Skeletal muscle satellite cell (primary cell): ENCODE data around the gene NOTCH2NLA. TPM values are rescaled to one million over a fixed set of nuclear protein-coding genes. Genes with fewer than 3 reads are reported as not detected.
"Not testable (repeated sequence)": the region's sequence is repeated elsewhere in the genome, so short reads cannot be mapped to it uniquely, and the experiment has no call there.

ENCODE experiments used
- H3K27me3 ChIP-seq: 2 replicates; pipeline ENCODE4 v1.7.0; 2013; ENCODE audit warnings: low read length; ENCODE audit not compliant: control insufficient read depth, insufficient read depth
- H3K36me3 ChIP-seq: 2 replicates; pipeline ENCODE4 v1.7.0; 2013; ENCODE audit warnings: mild to moderate bottlenecking, control low read depth, low read length; ENCODE audit not compliant: insufficient read depth
- H3K4me1 ChIP-seq: 2 replicates; pipeline ENCODE4 v1.7.0; 2013; ENCODE audit warnings: low read length; ENCODE audit not compliant: control insufficient read depth, insufficient read depth
- H3K4me2 ChIP-seq: 2 replicates; pipeline ENCODE4 v1.7.0; 2013; ENCODE audit warnings: mild to moderate bottlenecking, low read length
- H3K4me3 ChIP-seq: 2 replicates; pipeline ENCODE4 v1.7.0; 2013; ENCODE audit warnings: low read length
- H3K9ac ChIP-seq: 2 replicates; pipeline ENCODE4 v1.7.0; 2013; ENCODE audit warnings: mild to moderate bottlenecking, low read depth, low read length, moderate library complexity
- H3K9me3 ChIP-seq: replicated peaks from 2 replicates; pipeline ENCODE4 v1.7.0; 2013; ENCODE audit warnings: mild to moderate bottlenecking, control low read depth, low read length
- total RNA-seq: library from RNA; depleted of rRNA; stranded (reverse); fragments of >200 nt; gene quantifications from 2 replicates; pipeline ENCODE4 v1.2.3, GENCODE V29; 2012; rRNA removed

Gene NOTCH2NLA
- total RNA-seq, result 58.1 and 105 TPM in 2 replicates

- H3K36me3 ChIP-seq, H3K9me3 ChIP-seq: not testable (repeated sequence)
- H3K9ac ChIP-seq, result peak within 1 kb of the TSS; percentile 75
Measured at GRCh38 chr1:146228710-146229477, at the start of gene NOTCH2NLA. TSS of gene NOTCH2NLA (minus strand) at chr1:146229021. CDS start at chr1:146189337, 39,684 bp downstream.

DNA sequence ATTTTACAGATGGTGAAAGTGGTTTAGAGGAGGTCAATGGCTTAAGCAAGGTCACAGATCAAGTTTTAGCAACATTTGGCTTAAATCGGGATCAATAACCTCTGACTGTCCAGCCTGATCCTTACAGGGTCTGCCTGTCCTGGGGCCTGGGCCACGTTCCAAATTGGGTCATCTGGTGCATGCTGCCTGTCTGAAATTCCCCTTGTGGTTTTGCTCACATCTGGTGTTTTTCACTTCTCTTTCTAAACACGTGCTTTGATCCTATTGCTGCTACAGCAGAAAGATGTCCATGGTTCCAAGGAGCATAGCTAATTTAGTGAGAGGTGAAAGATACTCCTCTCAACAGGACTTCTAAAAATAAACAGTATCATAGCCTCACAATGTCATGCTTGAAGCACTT, 49.5 kb upstream of the NOTCH2NLA start:
- not testable (repeated sequence) for H3K4me2 ChIP-seq, H3K9ac ChIP-seq, H3K27me3 ChIP-seq, H3K4me3 ChIP-seq, H3K9me3 ChIP-seq, H3K36me3 ChIP-seq, H3K4me1 ChIP-seq

More at GRCh38 chr1:146228710-146229477, at the start of gene NOTCH2NLA:
- not testable (repeated sequence) for H3K4me1 ChIP-seq, H3K27me3 ChIP-seq, H3K4me2 ChIP-seq
- H3K4me3 ChIP-seq, result peak within 1 kb of the TSS; percentile 65

DNA sequence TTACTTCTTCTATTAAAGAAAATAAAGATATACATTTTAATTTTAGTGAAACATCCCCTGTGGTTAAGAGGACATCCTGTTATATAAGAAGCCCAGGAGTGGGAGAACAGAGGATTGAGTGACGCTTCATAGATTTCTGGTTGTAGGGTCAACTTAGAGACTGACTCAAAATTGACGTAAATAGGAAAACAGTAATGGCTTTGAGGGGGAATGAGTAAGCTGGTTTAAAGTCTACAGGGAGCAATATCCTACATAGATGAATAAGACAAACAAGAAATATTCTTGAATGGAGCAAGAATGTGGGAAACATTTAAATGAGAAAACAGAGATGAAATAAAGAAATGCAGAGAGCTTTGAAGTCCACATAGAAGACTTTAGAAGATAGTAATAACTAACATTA, 48.3 kb upstream of the NOTCH2NLA start:
- H3K27me3 ChIP-seq, H3K9me3 ChIP-seq, H3K36me3 ChIP-seq, H3K4me3 ChIP-seq, H3K4me1 ChIP-seq, H3K4me2 ChIP-seq, H3K9ac ChIP-seq: not testable (repeated sequence)

DNA sequence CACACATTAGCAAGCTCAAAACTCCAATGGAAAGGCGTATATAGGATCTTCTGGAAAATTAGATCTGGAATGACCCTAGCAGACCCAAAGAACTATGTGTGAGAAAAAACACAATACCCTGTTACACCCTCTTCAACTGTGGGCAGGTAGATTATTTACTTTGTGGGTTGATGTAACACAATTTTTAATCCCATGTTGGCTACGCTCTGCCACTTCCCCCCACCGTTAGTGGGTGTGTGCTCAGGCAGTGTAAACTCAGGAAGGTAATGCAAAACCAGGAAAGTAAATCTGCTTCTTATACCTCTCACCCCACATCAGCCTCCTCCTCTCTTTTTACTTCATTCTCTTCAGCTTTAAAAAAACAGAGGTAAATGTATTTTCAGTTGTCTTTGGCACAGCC, 45.3 kb upstream of the NOTCH2NLA start:
- H3K9me3 ChIP-seq, H3K4me3 ChIP-seq, H3K9ac ChIP-seq, H3K27me3 ChIP-seq, H3K4me2 ChIP-seq, H3K4me1 ChIP-seq, H3K36me3 ChIP-seq: not testable (repeated sequence)

GRCh38 chr1:146273194-146273593, 44.4 kb upstream of the NOTCH2NLA start:
- H3K27me3 ChIP-seq, H3K9ac ChIP-seq, H3K36me3 ChIP-seq, H3K4me1 ChIP-seq, H3K4me3 ChIP-seq, H3K4me2 ChIP-seq, H3K9me3 ChIP-seq: not testable (repeated sequence)

GRCh38 chr1:146272734-146273133, 43.9 kb upstream of the NOTCH2NLA start:
- not testable (repeated sequence) for H3K4me2 ChIP-seq, H3K4me3 ChIP-seq, H3K27me3 ChIP-seq, H3K9ac ChIP-seq, H3K36me3 ChIP-seq, H3K9me3 ChIP-seq, H3K4me1 ChIP-seq

DNA sequence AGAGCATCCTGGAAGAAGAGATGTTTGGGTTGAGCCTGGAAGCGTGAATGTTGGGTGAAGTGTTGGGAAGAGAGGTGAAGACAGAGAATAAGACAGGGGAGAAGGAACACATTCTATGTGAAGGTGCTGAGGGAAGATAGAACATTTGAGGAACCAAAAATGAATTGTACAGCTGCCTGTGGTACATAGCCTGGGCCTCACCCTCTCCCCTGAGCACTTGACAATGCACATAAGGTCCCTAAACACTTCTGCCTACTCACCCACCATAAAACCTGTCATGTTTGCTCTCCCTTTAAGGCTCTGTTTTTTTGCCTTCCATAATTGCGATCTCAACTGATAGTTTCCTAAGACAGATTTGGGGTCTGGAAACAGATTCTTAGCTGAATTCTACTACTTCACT, 43.2 kb upstream of the NOTCH2NLA start:
- H3K4me3 ChIP-seq, H3K9me3 ChIP-seq, H3K4me2 ChIP-seq, H3K4me1 ChIP-seq, H3K9ac ChIP-seq, H3K36me3 ChIP-seq, H3K27me3 ChIP-seq: not testable (repeated sequence)

GRCh38 chr1:146270129-146270528, 41.3 kb upstream of the NOTCH2NLA start:
- not testable (repeated sequence) for H3K36me3 ChIP-seq, H3K4me3 ChIP-seq, H3K27me3 ChIP-seq, H3K4me2 ChIP-seq, H3K9ac ChIP-seq, H3K4me1 ChIP-seq, H3K9me3 ChIP-seq

GRCh38 chr1:146266179-146266748, 37.4 kb upstream of the NOTCH2NLA start:
- not testable (repeated sequence) for H3K9me3 ChIP-seq, H3K4me2 ChIP-seq, H3K27me3 ChIP-seq, H3K4me1 ChIP-seq, H3K36me3 ChIP-seq, H3K4me3 ChIP-seq, H3K9ac ChIP-seq

- H3K9ac ChIP-seq, H3K36me3 ChIP-seq, H3K4me1 ChIP-seq, H3K4me3 ChIP-seq, H3K4me2 ChIP-seq, H3K9me3 ChIP-seq, H3K27me3 ChIP-seq: not testable (repeated sequence)
Measured at GRCh38 chr1:146264761-146265160, 35.9 kb upstream of the NOTCH2NLA start.

DNA sequence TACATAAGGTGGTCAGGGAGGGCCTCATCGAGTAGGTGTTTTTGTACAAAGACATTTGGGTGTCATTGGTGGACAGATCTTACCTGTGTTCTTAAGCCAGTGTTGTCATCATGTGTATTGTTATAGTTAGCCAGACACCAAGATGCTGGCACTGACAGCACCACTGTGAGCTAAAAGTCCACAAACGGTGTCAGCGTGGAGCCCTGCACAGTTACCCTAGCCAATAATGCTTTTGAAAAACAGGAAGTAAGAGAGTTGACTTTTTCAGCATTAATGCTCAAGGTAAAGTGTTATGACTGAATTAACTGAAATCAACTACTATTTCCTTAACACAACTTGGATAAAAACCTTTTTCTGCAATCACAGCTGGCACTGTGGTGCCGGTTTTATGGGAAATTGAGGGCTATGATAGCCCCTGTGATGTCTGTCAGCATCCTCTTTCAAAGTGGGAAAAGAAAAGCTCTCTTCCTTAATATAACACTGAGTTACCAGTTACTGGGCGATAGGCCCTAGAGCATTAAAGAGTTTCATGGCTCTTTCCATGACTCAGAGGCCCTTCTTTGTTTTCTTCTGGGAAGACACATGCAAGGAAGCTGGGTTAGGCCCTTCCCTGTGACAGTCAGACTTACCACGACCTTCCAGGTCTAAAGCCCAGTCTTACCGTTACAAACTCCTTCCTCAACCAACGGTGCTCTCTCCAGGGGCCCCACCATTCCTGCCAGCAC, 31.3 kb upstream of the NOTCH2NLA start:
- not testable (repeated sequence) for H3K4me2 ChIP-seq, H3K27me3 ChIP-seq, H3K4me1 ChIP-seq, H3K9me3 ChIP-seq, H3K9ac ChIP-seq, H3K36me3 ChIP-seq, H3K4me3 ChIP-seq
